CD14-positive monocyte (primary cell): Measurements from ENCODE around the gene SALL2. TPM values are rescaled to one million over a fixed set of nuclear protein-coding genes. Genes with fewer than 3 reads are reported as not detected.
A peak's percentile ranks its signal among the peaks of the same experiment; 100 is the strongest.

Source experiments
- DNase-seq, 3 donors: peaks; one replicate each; pipeline ENCODE4 v3.0.0-alpha.2; 2011 to 2022
- H2AFZ ChIP-seq: 2 replicates; pipeline ENCODE4 v1.6.0; 2012; ENCODE audit warnings: mild to moderate bottlenecking, low read depth, low read length, inconsistent platforms; ENCODE audit not compliant: insufficient read depth, poor library complexity, severe bottlenecking
- H3K27ac ChIP-seq, 2 donors: 1 replicate in 1 of 2; 2 replicates in 1 of 2; pipeline ENCODE4 v1.5.1; 2012 to 2013; ENCODE audit warnings: low read length in 2 of 2, control low read depth in 1 of 2, inconsistent platforms in 1 of 2, low read depth in 1 of 2, mild to moderate bottlenecking in 1 of 2
- H3K27me3 ChIP-seq, 2 donors: one replicate each; pipeline versions ENCODE4 v1.6.0 to v1.6.1; 2011 to 2013; ENCODE audit warnings: low read length in 2 of 2; ENCODE audit not compliant: control insufficient read depth in 2 of 2, insufficient read depth in 2 of 2
- H3K36me3 ChIP-seq, 2 donors: replicated peaks in 1 of 2; 1 replicate in 1 of 2; 2 replicates in 1 of 2; pipeline versions ENCODE4 v1.5.1 to v1.6.1; 2012 to 2013; ENCODE audit warnings: low read length in 2 of 2, control low read depth in 1 of 2, inconsistent platforms in 1 of 2, mild to moderate bottlenecking in 1 of 2; ENCODE audit not compliant: insufficient read depth in 2 of 2, control insufficient read depth in 1 of 2
- H3K4me1 ChIP-seq, 2 donors: 1 replicate in 1 of 2; 2 replicates in 1 of 2; pipeline versions ENCODE4 v1.5.1 to v1.6.1; 2012 to 2013; ENCODE audit warnings: low read length in 2 of 2, control low read depth in 1 of 2, inconsistent platforms in 1 of 2, mild to moderate bottlenecking in 1 of 2, moderate library complexity in 1 of 2; ENCODE audit not compliant: insufficient read depth in 2 of 2, control insufficient read depth in 1 of 2
- H3K4me2 ChIP-seq: replicated peaks from 2 replicates; pipeline ENCODE3; 2012; ENCODE audit warnings: low read length, moderate library complexity, mild to moderate bottlenecking; ENCODE audit not compliant: poor library complexity, severe bottlenecking; ENCODE audit errors: extremely low read depth
- H3K4me3 ChIP-seq, 3 experiments: fragments of 200-600 bp in 1 of 3; sonication (generic) in 1 of 3; replicated peaks in 1 of 3; 1 replicate in 2 of 3; 2 replicates in 1 of 3; pipeline ENCODE4 v1.5.1; 2011 to 2013; ENCODE audit warnings: low read length in 3 of 3, mild to moderate bottlenecking in 3 of 3, control low read depth in 2 of 3, low read depth in 2 of 3, inconsistent platforms in 1 of 3, moderate library complexity in 1 of 3
- H3K79me2 ChIP-seq: 2 replicates; pipeline ENCODE4 v1.6.0; 2012; ENCODE audit warnings: mild to moderate bottlenecking, control low read depth, inconsistent platforms, low read length, moderate library complexity; ENCODE audit not compliant: insufficient read depth
- H3K9ac ChIP-seq: 2 replicates; pipeline ENCODE4 v1.6.0; 2017; ENCODE audit warnings: low read length, mild to moderate bottlenecking; ENCODE audit not compliant: insufficient read depth, poor library complexity, severe bottlenecking
- H3K9me3 ChIP-seq, 2 donors: replicated peaks in 1 of 2; 1 replicate in 1 of 2; 2 replicates in 1 of 2; pipeline versions ENCODE4 v1.5.1 to v1.6.1; 2012 to 2013; ENCODE audit warnings: low read length in 2 of 2, control low read depth in 1 of 2; ENCODE audit not compliant: control insufficient read depth in 1 of 2, insufficient read depth in 1 of 2
- H4K20me1 ChIP-seq: 2 replicates; pipeline ENCODE4 v1.6.0; 2012; ENCODE audit warnings: mild to moderate bottlenecking, low read length, control low read depth, moderate library complexity; ENCODE audit not compliant: insufficient read depth
- H3K27ac Mint-ChIP-seq, 7 donors: one replicate each; pipeline ENCODE4 v1.8.0; 2020; ENCODE audit warnings: mild to moderate bottlenecking in 7 of 7, mixed read lengths in 7 of 7, moderate library complexity in 6 of 7, inconsistent platforms in 2 of 7
- H3K27me3 Mint-ChIP-seq, 3 donors: one replicate each; pipeline ENCODE4 v1.8.0; 2021 to 2022; ENCODE audit warnings: low read depth in 3 of 3, mild to moderate bottlenecking in 3 of 3, mixed read lengths in 3 of 3, moderate library complexity in 3 of 3, inconsistent platforms in 1 of 3
- H3K36me3 Mint-ChIP-seq, 2 donors: one replicate each; pipeline ENCODE4 v1.8.0; 2020; ENCODE audit warnings: mixed read lengths in 2 of 2, inconsistent platforms in 1 of 2, mild to moderate bottlenecking in 1 of 2
- H3K4me1 Mint-ChIP-seq: one replicate; pipeline ENCODE4 v1.8.0; 2020; ENCODE audit warnings: mild to moderate bottlenecking, mixed read lengths
- H3K4me3 Mint-ChIP-seq, 2 donors: one replicate each; pipeline ENCODE4 v1.8.0; 2020; ENCODE audit warnings: mild to moderate bottlenecking in 2 of 2, mixed read lengths in 2 of 2, moderate library complexity in 1 of 2
- H3K9me3 Mint-ChIP-seq, 7 donors: one replicate each; pipeline ENCODE4 v1.8.0; 2020 to 2022; ENCODE audit warnings: mixed read lengths in 7 of 7, mild to moderate bottlenecking in 6 of 7, moderate library complexity in 6 of 7, inconsistent platforms in 2 of 7
- CTCF ChIP-seq: fragments of 200-600 bp; IDR thresholded peaks from one replicate; pipeline ENCODE4 v1.8.0; 2022; ENCODE audit warnings: antibody characterized with exemption, mild to moderate bottlenecking
- WGBS: methylation state at CpG from one replicate; pipeline ENCODE4 v1.1.5; 2013; ENCODE audit warnings: missing lambda C conversion rate; ENCODE audit not compliant: insufficient coverage; 5-methylcytosine and 5-hydroxymethylcytosine counted together
- intact Hi-C, 2 donors: fragments of 100-400 bp; cut with micrococcal nuclease; formaldehyde crosslinking; loops; one replicate each; pipeline versions ENCODE4 v1.15.0 to v1.15.1; 2023
- polyA minus RNA-seq: library from RNA; depleted of rRNA, polyadenylated mRNA; stranded (reverse); fragments of >200 nt; gene quantifications from 2 replicates; pipeline ENCODE4 v1.2.3, GENCODE V29; 2012
- polyA plus RNA-seq, 3 donors: library from polyadenylated mRNA; depleted of rRNA in 1 of 3; unstranded in 2 of 3; stranded (reverse) in 1 of 3; fragments of 300-500 nt in 2 of 3; fragments of >200 nt in 1 of 3; fragmentation: Illumina TruSeq in 2 of 3; gene quantifications; 1 replicate in 2 of 3; 2 replicates in 1 of 3; pipeline ENCODE4 v1.2.3, GENCODE V29; 2012 to 2021
- total RNA-seq, 12 experiments: library from RNA in 1 of 12; stranded (reverse) in 1 of 12; fragments of 120-200 nt in 1 of 12; gene quantifications; one replicate each; pipeline ENCODE4 v1.2.4 and lab custom pipeline; 2013 to 2026; ENCODE audit warnings: mixed read lengths in 6 of 12, inconsistent platforms in 1 of 12

The SALL2 gene
- total RNA-seq (2013) = 0.06 TPM
- not detected for polyA plus RNA-seq
- polyA minus RNA-seq = 0.08 and 0.14 TPM in 2 replicates
- total RNA-seq (lab: John Stamatoyannopoulos, UW) = 0 to 10.0 (median 0.08) reads per million in 11 experiments

GRCh38 chr14:21525962-21526671, at the start of gene SALL2:
Gene SALL2, minus strand, starts transcription at chr14:21526346. Its CDS starts 219 bp downstream, at chr14:21526127.
- peak within 1 kb of the TSS; percentile 32 for H3K9ac ChIP-seq
- intact Hi-C loops = no loop called here

GRCh38 chr14:21575661-21576060, 49.5 kb upstream of the SALL2 start:
- intact Hi-C loops = no loop called here
- H3K4me2 ChIP-seq = no peak overlapping the region

More at GRCh38 chr14:21525962-21526671, at the start of gene SALL2:
- Mint-ChIP-seq H3K27me3 (peaks cover 38 to 52% (median 48%) of the 10 kb centered on the region in 3 donors), H3K9me3 (peaks cover 0 to 4% (median 0%) of the 10 kb centered on the region in 7 donors), H3K4me1 (peaks cover 14% of the 10 kb centered on the region), H3K36me3 (peaks cover 0 to 2% of the 10 kb centered on the region in 2 donors), H3K27ac (no peak within 1 kb of the TSS), H3K4me3 (peak within 1 kb of the TSS; percentile 75 to 82)
- no peaks in the 10 kb centered on the region for H3K79me2 ChIP-seq
- no peaks in the 10 kb centered on the region for H4K20me1 ChIP-seq
- H3K4me3 ChIP-seq = peak within 1 kb of the TSS; percentile 42 to 74 (median 47)
- no peak for TF ChIP-seq CTCF
- peak within 1 kb of the TSS; percentile 81 for H3K4me2 ChIP-seq
- H3K27ac ChIP-seq = no peak within 1 kb of the TSS
- peaks cover 13 to 19% of the 10 kb centered on the region in 2 donors for H3K4me1 ChIP-seq
- WGBS = 0% methylated on average over 19 of the region's 43 CpGs
- no peak for DNase-seq
- H3K9me3 ChIP-seq = no peaks in the 10 kb centered on the region
- H3K36me3 ChIP-seq = no peaks in the 10 kb centered on the region
- H2AFZ ChIP-seq = peak within 1 kb of the TSS; percentile 71
- peaks cover 10 to 23% of the 10 kb centered on the region in 2 donors for H3K27me3 ChIP-seq

More at GRCh38 chr14:21575661-21576060, 49.5 kb upstream of the SALL2 start:
- WGBS = 98% methylated on average over 6 of the region's 6 CpGs
- Histone ChIP-seq H3K4me1 (no peaks in the 10 kb centered on the region), H3K9me3 (no peaks in the 10 kb centered on the region), H3K79me2 (no peaks in the 10 kb centered on the region), H3K27me3 (no peaks in the 10 kb centered on the region), H2AFZ (no peak overlapping the region), H3K4me3 (no peak overlapping the region), H4K20me1 (no peaks in the 10 kb centered on the region), H3K36me3 (no peaks in the 10 kb centered on the region), H3K9ac (no peak overlapping the region), H3K27ac (no peak overlapping the region)
- no peak for TF ChIP-seq CTCF
- Mint-ChIP-seq H3K27ac (no peak overlapping the region), H3K27me3 (peaks cover 1 to 18% (median 9%) of the 10 kb centered on the region in 3 donors), H3K9me3 (peaks cover 0 to 4% (median 3%) of the 10 kb centered on the region in 7 donors), H3K4me1 (no peaks in the 10 kb centered on the region), H3K4me3 (no peak overlapping the region), H3K36me3 (no peaks in the 10 kb centered on the region)
- DNase-seq = no peak
